Measurements from ENCODE around the gene NPIPA3.
"Not testable (repeated sequence)": the region's sequence is repeated elsewhere in the genome, so short reads cannot be mapped to it uniquely, and the experiment has no call there.

GRCh38 chr16:14680396-14680795, 22.8 kb upstream of the NPIPA3 start:
- TF ChIP-seq CTCF (IDR thresholded peaks at IDR 0.05 in 8 of 11, conservative IDR thresholded peaks at IDR 0.05 in 3 of 11); POLR2AphosphoS5 (IDR thresholded peaks at IDR 0.05); POLR2A (IDR thresholded peaks at IDR 0.05): not testable (repeated sequence)

Data from spleen (tissue), 7 donors.